SK-N-MC (cell line): Measurements from ENCODE around the gene HCAR2.

ENCODE experiments used
- DNase-seq: peaks from one replicate; pipeline ENCODE4 v3.0.0-alpha.2; 2011; ENCODE audit warnings: low read depth, low spot score
- H3K27ac ChIP-seq: fragments of 200-600 bp; sonication (generic); 2 replicates; pipeline ENCODE4 v1.5.1; 2016; ENCODE audit warnings: mixed run types
- H3K36me3 ChIP-seq: fragments of 200-600 bp; sonication (generic); 2 replicates; pipeline ENCODE4 v1.6.1; 2017; ENCODE audit warnings: antibody characterized with exemption, low read length, mixed read lengths; ENCODE audit not compliant: insufficient read depth
- H3K4me3 ChIP-seq: fragments of 200-600 bp; sonication (generic); 2 replicates; pipeline ENCODE4 v1.5.1; 2016
- H3K9ac ChIP-seq: fragments of 200-600 bp; sonication (generic); 2 replicates; pipeline ENCODE4 v1.8.0; 2017; ENCODE audit warnings: mixed run types, mixed read lengths; ENCODE audit not compliant: insufficient read length
- H3K9me3 ChIP-seq: fragments of 200-600 bp; sonication (generic); 2 replicates; pipeline ENCODE4 v1.6.1; 2017; ENCODE audit warnings: low read depth, mild to moderate bottlenecking, antibody characterized with exemption, low read length, moderate library complexity, mixed read lengths
- EZH2 ChIP-seq: fragments of 200-600 bp; sonication (generic); IDR thresholded peaks from one replicate; pipeline ENCODE4 v1.6.1; 2017; ENCODE audit warnings: antibody characterized with exemption
- FOXP2 ChIP-seq: optimal IDR thresholded peaks from 2 replicates; pipeline ENCODE3; 2011; ENCODE audit warnings: mild to moderate bottlenecking, moderate library complexity; ENCODE audit not compliant: insufficient read depth; ENCODE audit errors: extremely low read length, control extremely low read depth
- POLR2AphosphoS5 ChIP-seq: IDR thresholded peaks from 2 replicates; pipeline ENCODE4 v1.6.1; 2012; ENCODE audit warnings: mild to moderate bottlenecking, low read depth, low read length, borderline replicate concordance

Gene HCAR2

DNA sequence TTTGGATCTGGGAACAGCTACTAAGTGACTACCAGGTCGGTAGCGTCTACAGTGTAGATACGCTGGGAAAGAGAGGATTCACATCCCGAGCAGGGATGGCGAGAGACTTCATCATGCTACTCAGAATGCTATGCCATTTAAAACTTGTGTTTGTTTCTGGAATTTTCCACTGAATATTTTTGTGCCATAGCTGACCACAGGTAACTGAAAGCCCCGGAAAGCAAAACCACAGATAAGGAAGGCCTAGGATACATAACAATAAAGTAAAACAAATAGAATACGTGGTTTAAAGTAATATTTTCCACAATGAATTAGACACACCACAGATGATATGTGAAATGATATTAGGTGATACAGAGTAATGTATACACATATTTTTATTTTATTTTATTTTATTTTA lies 35.4 kb upstream of the HCAR2 start:
- DNase-seq: no peak
- Histone ChIP-seq H3K27ac (no peak overlapping the region), H3K9ac (no peak overlapping the region), H3K4me3 (no peak overlapping the region), H3K36me3 (no peaks in the 10 kb centered on the region), H3K9me3 (no peaks in the 10 kb centered on the region)
- TF ChIP-seq FOXP2 (no peak), EZH2 (no peak), POLR2AphosphoS5 (no peak)

DNA sequence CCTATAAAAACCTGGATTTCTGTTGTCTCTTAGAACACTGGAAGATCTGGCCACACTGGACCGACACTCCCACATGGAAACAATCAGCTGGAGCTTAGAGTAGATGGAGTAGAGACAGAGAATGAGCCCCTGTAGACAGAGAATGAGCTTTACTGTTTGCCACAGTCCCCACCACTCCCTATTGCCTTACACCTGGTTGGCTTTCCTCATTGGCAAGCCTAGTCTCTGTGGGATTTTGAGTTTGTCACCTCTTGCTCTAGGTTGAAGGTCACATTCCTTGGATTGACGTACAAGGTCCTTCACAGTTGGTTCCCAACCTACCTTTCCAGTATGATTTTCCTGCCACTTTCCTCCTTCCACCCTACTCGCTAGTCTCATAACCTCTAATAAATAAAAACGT lies 29.5 kb upstream of the HCAR2 start:
- TF ChIP-seq POLR2AphosphoS5 (no peak), FOXP2 (no peak), EZH2 (no peak)
- H3K27ac ChIP-seq: no peak overlapping the region

DNA sequence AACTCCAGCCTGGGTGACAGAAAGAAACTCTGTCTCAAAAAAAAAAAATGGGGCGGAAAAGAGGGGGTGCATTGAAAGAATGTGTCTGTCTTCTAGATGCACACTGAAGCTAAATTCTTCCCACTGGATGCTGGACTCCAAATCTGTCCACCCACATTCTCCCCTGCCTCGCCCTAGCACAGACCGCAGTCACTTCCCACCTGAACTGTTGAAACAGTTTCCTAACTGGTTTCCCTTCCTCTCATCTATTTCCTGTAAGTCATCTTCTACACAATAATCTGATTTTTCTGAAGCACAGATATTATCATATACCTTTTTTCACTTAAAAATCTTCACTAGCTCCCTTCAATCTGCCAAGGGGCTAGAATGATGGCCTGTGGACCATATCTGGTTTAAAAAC lies 29.0 kb upstream of the HCAR2 start:
- DNase-seq: no peak
- TF ChIP-seq EZH2 (no peak), FOXP2 (no peak), POLR2AphosphoS5 (no peak)
- Histone ChIP-seq H3K9ac (no peak overlapping the region), H3K27ac (no peak overlapping the region), H3K36me3 (no peaks in the 10 kb centered on the region), H3K9me3 (no peaks in the 10 kb centered on the region), H3K4me3 (no peak overlapping the region)

More for the DNA sequence above, 29.5 kb upstream of the HCAR2 start:
- DNase-seq: no peak
- Histone ChIP-seq H3K9me3 (no peaks in the 10 kb centered on the region), H3K4me3 (no peak overlapping the region), H3K9ac (no peak overlapping the region), H3K36me3 (no peaks in the 10 kb centered on the region)

DNA sequence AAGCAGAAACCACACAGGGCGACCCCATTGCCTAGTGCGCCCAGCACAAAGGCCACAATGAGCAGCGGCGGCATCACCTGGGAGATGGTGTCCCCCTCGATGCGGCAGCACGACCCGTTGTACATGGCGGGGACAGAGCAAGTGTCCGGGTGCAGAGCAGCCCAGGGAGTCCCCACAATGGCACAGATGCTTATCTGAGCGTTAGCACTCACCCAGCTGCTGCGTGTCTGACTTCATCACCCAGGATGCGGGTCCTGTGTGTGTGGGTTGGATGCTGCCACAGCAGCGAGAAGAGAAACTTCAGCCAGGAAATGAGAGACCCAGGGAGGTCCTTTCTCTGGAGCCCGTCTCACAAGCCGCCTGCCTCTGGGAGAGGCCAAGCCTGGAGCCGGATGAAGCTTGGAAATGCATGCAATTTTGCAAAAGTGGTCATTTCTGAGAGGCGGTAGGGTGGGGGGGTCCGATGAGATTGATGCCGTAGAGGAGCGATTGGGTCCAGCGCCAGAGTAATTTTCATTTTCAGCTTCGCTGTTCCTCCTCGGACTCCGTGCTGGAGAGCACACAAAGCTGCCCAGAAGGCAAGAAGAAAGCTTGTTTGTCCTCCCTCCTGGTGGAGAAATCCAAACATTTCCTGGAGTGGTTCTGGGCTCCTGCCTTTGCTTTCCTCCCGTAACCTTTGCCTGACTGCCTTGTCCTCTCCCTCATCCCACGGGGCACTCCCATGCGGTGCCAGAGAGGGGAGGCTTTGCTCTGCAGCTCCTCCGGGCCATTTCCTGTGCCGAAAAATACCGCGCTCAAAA lies 27.3 kb upstream of the HCAR2 start, which contains the start of gene HCAR1:
TSS of gene HCAR1 (minus strand) at position 630 of the 800 bp plus-strand sequence. CDS start at position 125, 505 bp downstream.
- no peaks in the 10 kb centered on the region for H3K36me3 ChIP-seq
- H3K27ac ChIP-seq: no peak within 1 kb of the TSS
- no peak for TF ChIP-seq EZH2
- TF ChIP-seq FOXP2: no peak
- TF ChIP-seq POLR2AphosphoS5: no peak
- no peaks in the 10 kb centered on the region for H3K9me3 ChIP-seq
- no peak for DNase-seq
- no peak within 1 kb of the TSS for H3K9ac ChIP-seq
- H3K4me3 ChIP-seq: no peak within 1 kb of the TSS

DNA sequence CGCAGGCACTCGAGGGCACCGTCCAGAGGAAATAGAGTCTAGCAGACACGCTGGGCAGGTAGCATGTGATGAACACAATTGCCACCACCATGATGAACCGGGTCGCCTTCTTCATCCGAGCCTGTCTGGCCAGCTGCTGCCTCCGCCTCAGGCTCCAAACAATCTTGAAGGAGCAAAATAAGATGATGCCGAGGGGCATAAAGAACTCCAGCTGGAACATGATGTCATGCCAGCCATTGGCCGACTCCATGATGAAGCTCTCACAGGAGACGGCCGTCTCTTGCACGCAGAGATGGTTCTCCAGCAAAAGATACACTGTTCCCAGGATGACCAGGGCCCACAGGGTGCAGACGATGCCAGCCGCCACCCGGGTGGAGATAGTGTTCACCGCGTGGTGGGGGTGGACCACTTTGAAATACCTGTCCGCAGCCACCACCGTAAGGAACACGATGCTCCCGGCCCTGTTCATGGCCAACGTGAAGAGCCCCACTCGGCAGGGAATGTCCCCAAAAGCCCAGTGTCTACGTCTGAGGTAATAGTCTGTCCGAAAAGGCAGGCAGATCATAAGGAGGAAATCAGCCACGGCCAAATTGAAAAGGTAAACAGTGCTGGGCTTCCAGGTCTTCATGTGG lies 26.5 kb upstream of the HCAR2 start:
- TF ChIP-seq POLR2AphosphoS5 (no peak), EZH2 (no peak), FOXP2 (no peak)
- no peaks in the 10 kb centered on the region for H3K9me3 ChIP-seq
- no peak overlapping the region for H3K9ac ChIP-seq
- no peak overlapping the region for H3K4me3 ChIP-seq
- no peaks in the 10 kb centered on the region for H3K36me3 ChIP-seq
- no peak for DNase-seq
- H3K27ac ChIP-seq: no peak overlapping the region

DNA sequence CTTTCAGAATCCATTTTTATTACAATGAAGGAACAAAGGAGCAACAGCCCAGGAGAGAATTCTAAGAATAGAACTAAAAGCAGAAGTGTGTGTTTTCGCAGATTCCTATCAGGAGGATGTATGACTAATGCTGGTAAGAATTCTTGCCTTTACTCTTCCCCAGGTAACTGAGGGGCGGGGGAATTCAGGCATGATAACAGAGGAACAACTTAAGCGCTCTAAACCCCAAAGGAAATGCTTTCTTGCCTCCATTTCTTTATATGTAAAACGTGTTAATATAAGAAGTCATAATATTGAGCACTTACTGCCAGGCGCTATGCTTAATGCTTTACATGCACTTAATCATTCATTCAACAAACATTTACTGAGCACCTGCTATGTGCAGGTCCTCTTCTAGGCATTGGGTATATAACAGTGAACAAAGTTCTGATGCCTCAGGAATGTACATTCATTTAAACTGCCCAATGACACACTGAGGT lies 23.0 kb upstream of the HCAR2 start:
- DNase-seq: no peak
- Histone ChIP-seq H3K36me3 (no peaks in the 10 kb centered on the region), H3K9ac (no peak overlapping the region), H3K9me3 (no peaks in the 10 kb centered on the region), H3K4me3 (no peak overlapping the region), H3K27ac (no peak overlapping the region)
- TF ChIP-seq EZH2: no peak
- no peak for TF ChIP-seq FOXP2
- no peak for TF ChIP-seq POLR2AphosphoS5

DNA sequence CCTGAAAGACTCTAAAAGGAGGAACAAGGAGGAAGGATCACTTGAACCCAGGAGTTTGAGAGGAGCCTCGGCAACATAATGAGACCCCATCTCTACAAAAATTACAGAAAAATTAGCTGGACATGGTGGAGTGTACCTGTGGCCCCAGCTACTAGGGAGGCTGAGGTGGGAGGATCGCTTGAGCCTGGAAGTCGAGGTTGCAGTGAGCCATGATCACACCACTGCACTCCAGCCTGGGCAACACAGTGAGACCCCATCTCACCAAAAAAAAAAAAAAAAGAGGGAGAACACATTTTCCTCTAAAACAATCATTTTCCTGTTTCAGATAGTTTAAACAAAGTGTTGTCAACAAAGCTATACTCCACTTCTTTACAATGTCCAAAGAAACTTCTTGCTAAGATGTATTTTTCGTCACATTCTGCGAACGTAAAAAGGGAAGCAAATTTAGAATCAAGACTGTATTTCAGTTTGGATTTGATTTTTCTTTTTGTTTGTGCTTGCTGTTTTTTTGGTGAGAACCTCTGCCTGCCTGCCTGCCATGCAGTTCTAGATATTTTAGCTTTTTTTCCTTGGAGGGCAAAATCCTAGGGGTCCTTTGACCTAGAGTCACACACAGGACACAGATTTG lies 22.4 kb upstream of the HCAR2 start:
- no peaks in the 10 kb centered on the region for H3K36me3 ChIP-seq
- H3K27ac ChIP-seq: no peak overlapping the region
- no peaks in the 10 kb centered on the region for H3K9me3 ChIP-seq
- no peak overlapping the region for H3K9ac ChIP-seq
- TF ChIP-seq FOXP2 (no peak), POLR2AphosphoS5 (no peak)
- DNase-seq: no peak
- no peak overlapping the region for H3K4me3 ChIP-seq

DNA sequence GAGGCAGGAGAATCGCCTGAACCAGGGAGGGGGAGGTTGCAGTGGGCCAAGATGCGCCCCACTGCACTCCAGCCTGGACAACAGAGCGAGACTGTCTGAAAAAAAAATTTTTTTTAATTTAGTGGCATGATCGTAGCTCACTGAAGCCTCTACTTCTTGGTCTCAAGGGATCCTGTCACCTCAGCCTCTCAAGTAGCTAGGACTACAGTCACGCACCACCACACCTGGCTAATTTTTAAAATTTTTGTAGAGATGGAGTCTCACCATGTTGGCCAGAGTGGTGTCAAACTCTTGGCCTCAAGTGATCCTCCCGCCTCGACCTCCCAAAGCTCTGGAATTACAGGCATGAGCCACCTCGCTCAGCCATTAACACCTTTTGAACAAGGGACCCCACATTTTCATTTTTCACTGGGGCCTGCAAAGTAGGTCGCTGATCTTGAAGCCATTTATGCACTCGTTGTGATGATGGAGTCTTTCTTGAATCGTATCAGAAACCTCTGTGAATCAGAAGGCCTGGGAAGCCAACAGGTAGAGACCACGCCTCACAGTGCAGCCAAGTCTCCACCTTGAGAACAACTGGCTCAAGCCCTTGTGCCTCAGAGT lies 21.6 kb upstream of the HCAR2 start:
- Histone ChIP-seq H3K9me3 (no peaks in the 10 kb centered on the region), H3K9ac (no peak overlapping the region), H3K27ac (no peak overlapping the region), H3K36me3 (no peaks in the 10 kb centered on the region), H3K4me3 (no peak overlapping the region)
- TF ChIP-seq FOXP2: no peak
- no peak for TF ChIP-seq POLR2AphosphoS5
- TF ChIP-seq EZH2: no peak
- no peak for DNase-seq
